GM21526 (cell line): ENCODE data around the gene PHLDB2.
A peak's percentile ranks its signal among the peaks of the same experiment; 100 is the strongest.

Source experiments
- ATAC-seq: cut with Tn5 transposase; IDR thresholded peaks from one replicate; pipeline ENCODE4 v1.9.1; 2021; ENCODE audit warnings: moderate library complexity; ENCODE audit not compliant: unreplicated experiment, low FRiP score

The PHLDB2 gene

DNA sequence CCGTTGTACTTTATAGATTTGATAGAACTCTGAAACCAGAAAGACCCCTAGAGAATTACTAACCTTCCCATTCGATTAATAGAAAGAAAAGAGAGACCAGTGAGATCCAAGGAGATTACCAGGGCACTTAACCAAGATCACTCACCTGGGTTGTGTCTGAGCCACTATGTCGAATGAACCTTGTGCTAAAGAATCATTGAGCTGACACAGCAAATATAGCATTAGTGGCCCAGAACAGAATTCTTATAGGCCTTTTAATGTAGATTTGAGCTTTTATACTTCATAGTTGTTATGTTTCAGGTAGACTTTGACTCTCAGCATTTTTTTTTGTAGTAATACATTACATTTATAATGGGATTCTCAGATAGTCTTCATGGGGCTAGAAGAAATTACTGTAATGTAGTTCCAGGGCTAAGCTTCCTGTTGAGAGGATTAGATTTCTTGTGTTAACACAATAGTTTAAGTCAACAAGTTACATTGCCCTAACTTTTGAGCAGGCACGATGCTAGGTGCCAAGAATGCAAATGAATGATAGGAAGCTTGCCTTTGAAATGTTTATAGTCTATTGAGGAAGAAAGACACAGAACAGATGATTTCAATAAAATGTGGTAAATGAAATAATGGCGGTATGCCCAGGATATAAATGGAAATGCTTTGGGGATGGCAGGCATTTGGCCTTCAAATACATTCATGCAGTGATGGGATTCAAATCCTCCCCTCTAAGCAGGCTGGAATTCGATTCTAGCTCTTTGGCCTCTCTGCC is 95.3 kb downstream of the PHLDB2 start:
- no peak for ATAC-seq

DNA sequence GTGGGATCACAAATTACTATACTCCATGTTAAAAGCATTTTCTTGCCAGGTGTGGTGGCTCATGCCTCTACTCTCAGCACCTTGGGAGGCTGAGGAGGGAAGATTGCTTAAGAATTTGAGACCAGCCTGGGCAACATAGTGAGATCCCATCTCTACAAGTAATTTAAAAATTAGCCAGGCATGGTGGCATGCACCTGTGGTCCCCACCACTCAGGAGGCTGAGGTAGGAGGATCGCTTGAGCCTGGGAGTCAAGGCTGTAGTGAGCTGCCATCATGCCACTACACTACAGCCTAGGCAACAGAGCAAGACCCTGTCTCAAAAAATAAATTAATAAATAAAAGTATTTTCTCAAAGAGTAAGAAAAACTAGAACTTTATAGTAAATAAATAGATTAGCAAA is 96.8 kb downstream of the PHLDB2 start:
- no peak for ATAC-seq

DNA sequence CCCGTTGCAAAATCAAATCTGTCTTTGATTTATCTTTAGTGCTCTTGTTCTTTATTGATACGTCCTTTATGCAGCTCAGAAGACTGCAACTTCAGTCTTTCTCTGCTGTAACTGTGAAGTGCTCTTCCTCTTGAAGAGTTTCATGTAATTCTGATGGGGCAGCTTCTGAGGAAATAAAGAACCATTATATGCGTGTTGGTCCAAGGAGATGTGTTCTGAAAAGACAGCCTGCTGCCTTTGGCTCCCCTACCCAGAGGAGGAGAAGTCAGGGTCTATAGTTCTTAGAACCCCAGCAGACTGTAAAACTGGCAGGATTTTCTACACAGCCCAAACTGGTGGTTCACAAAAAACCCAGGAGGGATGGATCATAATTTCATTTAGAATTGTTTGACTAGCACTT is 97.4 kb downstream of the PHLDB2 start:
- ATAC-seq: no peak

DNA sequence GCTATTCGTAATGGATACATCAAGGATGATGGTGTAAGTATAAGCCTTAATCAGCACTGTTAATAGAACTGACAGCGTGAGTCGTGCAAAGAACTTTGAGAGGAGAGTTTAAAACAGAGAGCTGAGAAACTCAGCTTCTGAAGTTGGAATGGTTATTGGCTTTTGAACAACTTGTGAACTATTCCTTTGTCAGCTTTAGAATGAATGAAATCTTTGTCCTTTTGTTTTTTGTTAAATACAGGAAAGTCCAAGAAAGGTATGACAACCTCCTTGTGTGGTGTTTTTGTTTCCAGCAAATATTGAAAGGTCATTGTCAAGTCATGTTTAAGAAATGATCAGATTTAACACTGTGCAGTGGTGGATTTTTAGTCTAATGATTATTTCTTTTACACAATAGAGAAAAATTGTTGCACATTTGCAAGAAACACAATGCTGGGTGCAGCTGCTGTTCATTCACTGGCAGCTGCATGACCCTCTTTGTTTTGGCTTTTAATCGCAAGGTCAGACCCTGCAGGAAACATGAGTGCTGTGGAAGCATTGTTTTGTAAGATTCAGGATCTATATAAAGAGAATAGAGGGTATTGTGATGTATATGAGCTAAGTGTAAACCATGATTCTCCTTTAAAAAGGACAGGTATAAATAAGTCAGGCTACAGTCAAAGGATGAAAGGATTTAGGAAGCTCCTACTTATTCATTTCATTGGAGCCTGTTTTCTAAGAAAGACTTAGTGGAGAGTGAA is 98.1 kb downstream of the PHLDB2 start:
- no peak for ATAC-seq

DNA sequence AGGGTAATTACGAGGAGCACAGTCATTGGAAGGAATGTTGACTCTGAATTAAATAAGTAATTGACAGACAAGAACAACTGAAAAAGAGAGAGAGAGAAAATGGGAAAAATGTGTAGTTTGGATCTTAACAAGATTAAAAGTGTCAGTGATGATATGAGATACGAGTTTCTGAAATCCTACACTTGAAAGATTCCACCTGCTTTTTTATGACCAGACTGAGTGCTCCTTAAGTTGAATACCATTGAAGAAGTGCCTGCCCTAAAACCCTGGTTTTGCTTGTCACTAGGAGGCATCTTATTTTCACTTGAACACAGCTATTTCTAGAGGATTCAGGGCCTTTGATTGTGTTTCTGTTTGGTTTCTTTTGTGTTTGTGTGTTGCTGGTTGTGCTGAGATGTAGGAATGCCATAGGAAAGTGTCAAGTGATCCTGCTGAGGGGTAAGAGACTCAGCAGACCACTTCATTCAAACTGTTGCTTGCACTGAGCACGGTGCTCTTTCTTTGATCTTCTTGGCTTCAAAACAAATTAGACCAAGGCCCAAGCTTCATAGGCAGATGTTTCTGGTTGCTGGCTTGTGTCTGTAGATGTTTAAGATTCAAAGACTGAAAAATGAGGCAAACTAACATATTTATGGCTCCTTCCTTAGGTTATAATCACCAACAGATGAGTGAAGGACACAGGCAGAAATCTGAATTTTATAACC is 102.5 kb downstream of the PHLDB2 start:
- no peak for ATAC-seq

DNA sequence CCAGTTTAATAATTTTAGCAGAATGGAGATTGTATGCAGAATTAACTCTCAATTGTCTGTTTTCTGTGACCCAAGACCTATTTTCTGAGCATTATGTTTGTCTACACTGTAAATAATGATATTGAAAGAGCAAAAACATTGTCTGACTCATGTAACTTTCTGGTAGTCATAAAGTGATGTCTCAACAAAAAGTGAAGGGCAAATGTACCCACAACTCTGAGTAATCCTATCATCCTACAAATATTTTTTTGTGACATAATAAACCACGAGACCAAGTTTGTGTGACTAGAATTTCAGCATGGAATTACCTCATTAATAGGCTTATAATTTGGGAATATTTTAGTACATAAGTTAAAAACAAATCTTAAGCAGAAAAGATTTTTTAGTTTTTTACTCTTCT is 104.4 kb downstream of the PHLDB2 start:
- ATAC-seq: no peak

DNA sequence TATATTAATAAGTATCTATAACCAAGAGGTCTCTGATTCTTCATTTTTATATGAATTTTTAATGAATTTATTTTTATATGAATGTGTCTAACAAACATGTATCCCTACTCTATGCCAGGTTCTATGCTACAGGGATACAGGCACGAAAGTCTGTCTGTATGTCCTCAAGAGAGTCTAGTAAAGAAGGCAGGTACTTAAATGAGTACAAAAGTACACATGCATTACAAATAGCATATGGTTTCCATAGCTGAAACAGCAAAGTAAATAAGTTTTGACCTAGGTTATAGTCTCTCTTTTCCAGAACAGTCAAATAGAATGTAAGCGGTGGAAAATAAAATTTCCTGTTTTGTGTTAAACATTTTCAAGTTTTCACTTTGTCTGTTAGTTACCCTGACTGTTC is 106.4 kb downstream of the PHLDB2 start:
- ATAC-seq: no peak

DNA sequence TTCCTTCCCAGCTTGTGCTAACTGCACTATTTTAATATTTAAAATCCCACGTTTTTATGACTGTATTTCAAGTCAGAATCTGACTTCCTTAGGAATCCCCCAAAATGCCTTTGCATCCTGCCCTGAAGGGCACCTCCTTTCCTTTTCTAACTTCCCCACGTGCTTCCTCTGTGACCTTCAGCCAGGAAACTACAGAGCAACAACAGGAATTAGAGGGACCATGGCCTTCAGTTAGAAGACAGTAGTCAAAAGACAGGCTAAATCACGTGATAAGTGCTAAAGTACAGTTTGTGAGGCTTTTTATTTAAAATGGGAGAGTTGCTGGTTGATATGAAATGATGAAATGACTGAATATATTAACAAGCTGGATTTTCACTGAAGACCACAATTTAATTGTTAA is 108.0 kb downstream of the PHLDB2 start:
- ATAC-seq: no peak

DNA sequence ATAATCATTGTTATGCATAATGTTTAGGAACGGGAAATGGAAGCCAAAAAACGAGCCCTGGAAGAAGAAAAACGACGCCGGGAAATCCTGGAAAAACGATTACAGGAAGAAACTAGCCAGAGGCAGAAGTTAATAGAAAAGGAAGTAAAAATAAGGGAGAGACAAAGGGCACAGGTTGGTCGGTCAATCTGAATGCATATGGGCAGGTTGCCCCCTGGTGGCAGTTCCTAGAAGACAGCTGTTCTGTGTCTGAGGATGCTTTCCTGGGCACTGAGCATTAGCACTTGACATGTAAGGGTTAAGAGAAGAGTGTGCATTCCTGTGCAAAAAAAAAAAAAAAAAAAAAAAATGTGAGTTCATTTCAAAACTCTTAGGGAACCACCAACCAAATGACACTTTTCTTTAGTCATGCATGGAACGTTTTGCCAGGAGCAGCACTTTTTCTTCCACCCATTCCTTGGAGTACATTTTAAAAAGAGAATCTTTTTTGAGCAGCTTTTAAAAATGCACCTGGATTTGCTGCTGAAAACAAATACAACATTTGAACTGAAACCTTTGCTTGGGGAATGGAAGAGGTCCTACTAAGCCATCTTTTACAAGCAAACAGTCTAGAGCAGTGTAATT is 108.7 kb downstream of the PHLDB2 start:
- peak; percentile 92 for ATAC-seq

DNA sequence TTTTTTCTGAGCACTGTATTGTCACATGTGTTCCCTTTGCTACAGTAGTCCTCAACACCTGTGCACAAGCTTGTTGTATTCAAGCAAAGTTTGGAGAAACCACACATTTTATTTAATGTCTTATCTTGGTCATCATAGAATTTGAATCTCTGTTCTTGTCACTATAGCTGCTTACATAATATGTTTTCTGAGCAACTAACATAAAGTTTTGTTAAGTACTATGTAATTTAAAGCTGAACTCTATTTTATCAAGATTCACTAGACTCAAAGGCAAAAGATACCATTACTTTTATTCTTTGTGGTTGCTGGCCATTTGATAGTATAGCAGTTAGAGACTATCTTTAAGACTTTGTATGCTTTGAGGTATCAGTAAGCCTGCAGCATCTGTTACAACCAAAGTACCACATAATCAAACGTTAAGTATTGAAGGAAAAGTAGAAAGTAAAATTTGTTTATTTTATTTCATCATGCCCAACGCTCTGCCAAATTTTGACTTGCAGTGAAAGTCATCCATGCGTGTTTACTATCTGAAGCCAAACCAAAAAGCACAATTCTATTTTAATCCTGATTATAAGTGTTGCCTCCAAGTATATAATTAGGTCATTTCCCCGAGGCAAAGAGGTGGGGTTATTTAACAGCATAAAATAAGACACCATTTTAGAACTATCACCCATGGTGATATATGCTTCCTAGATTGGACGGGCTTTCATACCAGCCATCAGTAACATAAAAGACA is 109.4 kb downstream of the PHLDB2 start:
- ATAC-seq: no peak

DNA sequence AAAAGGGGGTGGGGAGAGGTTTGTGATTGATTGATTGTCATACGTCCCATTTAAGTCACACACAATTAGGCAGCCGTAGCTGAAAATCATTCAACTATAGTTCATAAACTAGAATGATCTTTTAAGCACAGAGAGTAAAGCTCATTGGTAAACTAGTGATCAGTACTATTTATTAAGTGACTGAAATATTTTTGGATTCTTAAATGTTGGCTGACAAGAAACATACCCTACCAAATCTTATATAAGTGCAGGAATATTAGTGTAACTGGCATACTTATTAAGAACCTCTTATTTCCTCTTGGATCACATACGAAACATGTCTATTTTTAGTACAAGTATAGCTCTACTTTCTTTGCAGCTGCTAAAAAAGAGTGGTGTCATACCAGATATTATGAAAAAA is 111.3 kb downstream of the PHLDB2 start:
- ATAC-seq: no peak

DNA sequence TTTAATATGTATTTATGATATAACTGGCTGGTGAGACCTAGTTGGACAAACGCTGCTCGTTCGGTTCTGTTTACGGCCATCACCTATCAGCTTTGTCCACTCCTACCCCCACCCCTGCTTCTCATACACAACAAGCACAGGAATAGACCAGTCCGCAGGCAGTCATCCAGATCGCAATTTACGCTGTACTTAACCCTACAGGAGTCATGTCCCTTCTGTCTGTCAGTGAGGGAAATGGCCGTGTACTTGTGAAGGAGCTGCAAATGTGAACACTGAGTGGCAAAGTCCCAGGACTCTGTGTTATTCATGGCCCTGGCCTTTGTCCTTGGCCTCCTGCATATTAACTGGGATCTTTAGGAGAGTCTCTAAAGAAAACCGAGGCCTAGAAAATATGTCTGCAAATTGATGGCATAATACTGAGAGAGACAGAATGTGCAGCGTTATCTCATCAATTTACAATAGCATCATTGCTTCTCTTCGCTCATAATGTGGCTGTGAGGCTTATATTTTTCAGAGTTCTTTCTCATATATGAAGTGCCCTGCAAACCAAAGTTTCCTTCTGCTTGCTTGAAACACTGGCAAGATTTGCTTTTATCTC is 112.6 kb downstream of the PHLDB2 start:
- no peak for ATAC-seq

DNA sequence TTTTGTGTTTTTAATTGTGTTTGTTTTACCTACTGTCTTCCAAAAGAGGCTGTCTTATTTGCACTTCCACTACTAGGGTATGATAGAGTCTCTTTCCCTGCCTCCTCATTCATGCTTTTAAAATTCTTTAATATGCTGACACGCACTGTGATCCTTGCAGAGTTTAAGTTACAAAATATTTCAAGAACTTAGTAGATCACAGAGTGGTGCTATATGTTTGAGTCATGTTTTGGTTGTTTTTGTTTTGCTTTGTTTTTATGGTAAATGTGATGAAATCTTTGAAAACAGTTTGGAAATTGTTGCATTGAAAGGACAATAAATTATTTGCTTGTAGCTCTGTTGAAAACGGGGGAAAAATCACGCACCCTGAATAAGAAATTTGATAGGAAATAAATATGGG is 113.8 kb downstream of the PHLDB2 start:
- no peak for ATAC-seq

DNA sequence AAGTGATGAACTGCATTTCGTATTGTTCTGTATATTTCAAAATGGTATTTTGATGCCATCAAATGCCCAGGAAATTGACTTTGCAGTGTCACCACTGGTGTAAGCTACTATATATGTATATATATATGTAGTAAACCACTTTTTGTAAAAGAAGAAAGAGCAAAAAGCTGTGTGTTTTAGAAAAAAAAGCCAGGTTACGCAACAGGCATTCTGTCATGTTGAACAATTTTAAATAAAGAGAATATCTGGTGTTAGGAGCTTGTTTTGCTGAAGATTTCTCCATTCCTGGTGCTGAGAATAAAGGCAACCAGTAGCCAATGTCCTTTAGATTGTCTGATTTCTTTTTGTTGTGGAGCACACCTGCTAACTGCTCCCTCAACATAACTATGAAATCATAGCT is 116.1 kb downstream of the PHLDB2 start:
- ATAC-seq: no peak

DNA sequence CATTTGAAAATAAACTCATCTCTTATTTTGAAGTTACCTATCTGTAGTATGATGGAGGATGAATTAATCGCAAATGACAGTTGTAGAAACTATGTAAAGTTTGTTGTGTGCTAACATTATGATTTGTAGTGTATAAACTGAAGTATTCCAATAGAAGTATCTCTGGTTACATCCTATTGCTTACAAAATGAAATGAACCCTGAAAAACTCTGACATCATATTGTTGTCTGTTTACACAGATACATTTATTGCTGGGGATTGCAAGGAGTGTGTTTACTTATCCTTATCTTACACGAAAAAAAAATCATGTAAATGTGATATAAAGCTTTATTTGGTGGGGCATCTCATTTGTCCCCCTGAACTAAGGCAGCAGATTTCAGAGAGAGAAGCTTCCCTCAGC is 117.2 kb downstream of the PHLDB2 start:
- ATAC-seq: no peak

DNA sequence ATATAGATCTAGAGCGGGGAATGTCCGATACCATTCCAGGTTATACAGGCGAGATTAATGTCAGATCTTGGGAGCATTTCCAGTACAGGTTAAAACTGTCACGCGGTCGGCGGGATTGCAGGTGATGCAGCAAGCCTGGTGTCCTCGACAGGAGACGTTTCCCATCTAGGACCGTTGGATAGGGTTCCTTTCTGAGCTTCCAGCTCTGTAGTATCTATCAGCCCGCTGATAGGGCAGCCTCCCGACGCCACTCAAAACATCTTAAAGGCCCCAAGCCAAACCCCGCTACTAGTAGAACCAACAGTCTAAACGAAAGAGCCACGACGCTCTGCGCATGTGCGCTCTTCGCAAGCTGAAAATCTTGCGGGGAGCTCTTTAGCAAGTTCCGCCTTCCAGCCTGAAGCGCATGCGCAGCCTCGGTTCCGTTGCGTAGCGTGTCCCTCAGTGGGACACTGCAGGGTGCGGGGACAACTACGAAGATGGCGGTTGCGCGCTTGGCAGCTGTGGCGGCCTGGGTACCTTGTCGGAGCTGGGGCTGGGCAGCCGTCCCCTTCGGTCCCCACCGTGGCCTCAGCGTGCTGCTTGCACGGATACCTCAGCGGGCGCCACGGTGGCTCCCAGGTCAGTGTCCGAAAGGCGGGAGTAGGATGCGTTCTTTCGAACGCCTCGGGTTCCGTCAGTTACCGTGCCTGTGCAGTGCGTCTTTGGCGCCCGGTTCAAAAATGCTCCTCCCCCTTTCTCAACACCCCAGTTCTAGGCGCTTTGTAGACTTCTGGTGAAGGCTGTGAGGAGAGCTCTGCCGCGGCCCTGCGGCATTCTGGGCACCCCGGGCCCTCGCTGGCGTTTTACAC is 119.7 kb downstream of the PHLDB2 start, which contains the start of gene ABHD10:
ABHD10 (plus strand) TSS at position 444 of the 851 bp plus-strand sequence; CDS start at position 480, 36 bp downstream.
- peak; percentile 95 for ATAC-seq

DNA sequence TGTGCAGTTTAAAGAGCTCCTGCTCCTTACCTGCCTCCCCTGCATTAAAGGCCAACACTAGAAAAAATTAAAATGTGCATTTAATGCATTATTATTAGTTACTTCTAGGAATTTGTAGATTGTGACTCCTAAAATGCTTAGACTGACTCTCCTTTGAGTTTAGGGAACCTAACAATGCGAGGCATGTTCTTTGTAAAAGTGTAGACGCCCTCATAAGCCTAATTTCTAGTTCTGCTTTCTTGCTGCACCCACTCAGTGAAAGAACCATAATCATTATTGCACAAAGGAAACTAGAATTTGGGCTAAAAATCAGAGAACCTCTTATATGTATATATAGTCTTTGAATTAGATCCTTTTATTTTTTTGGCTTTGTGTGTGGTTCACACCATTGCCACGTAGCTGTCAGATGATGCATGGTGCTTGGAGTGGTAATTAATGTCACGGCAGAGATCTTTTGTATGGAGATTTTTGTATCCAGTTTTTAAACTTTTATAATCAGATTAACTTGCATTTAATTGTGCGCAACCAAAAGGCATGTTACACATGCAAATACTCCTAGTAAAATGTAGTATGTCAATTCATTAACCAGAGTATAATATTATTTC is 120.5 kb downstream of the PHLDB2 start:
- ATAC-seq: peak; percentile 46

DNA sequence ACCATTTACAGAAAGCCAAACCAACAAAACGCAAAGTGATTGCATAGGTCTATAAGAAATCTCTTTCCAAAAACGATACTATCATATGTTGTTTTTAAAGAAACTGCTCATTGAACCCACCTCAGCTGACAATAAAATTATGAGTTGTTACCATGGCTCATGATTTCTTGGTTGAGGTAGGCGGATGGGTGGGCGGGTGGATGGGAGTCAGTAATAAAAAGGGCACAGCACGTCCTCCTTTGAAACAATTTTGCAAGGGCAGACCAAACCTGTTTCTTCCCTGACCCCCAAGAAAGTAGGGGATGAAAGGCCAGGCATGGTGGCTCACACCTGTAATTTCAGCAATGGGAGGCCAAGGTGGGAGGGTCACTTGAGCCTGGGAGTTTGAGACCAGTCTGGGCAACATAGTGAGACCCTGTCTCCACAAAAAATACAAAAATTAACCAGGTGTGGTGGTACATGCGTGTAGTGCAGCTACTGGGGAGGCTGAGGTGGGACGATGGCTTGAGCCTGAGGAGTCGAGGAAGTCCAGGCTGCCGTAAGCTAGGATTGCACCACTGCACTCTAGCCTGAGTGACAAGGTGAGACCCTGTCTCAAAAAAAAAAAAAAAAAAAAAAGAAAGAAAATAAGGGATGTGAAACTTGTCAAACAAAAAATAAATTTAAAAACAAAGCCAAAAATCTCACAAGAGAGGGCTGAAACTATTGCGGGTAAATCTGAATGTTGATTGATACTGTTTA is 121.8 kb downstream of the PHLDB2 start:
- ATAC-seq: no peak
